ENCODE measurements around the gene COL4A1. TPM values are rescaled to one million over a fixed set of nuclear protein-coding genes. Genes with fewer than 3 reads are reported as not detected.
"Not testable (repeated sequence)": the region's sequence is repeated elsewhere in the genome, so short reads cannot be mapped to it uniquely, and the experiment has no call there.

The COL4A1 gene
- polyA plus RNA-seq, 1 donor = 146 TPM

DNA sequence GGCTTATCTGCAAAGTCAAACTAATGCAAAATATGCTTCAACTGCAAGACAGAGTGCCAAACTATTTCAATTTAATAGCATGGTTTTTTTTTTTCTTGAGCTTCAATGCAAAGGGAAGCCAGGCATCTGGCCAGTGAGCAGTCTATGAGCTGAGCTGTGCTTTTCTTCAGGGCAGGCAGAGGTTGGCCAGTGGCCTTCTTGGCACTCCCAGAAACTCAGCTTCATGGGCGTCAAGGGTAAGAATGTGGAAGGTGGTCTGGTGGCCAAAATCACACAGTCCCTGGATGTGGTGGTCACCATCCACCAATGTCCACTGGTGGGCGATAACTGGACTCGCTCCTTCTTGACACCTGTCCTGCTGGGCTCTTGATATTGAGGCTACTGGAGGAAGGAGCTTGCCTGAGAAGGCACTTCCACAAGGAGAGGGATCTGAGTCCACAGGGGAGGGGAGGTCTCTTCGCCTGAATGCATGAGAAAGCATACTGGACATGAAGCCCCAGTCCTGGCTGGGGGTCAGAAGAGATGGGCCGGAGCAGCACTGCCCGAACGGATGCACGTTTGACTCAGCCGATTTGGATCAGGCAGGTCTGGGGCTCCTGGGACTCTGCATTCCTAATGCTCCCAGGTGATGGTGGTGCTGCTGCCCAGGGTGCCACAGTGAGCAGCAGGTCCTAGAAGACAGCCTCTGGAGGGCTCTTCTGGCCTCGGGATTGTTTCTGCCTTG is 17.2 kb upstream of the COL4A1 start:
- DNase-seq = no peak
- H3K4me1 ChIP-seq (ENCODE audit: control insufficient read depth, insufficient read depth, low read length) = peaks cover 9% of the 10 kb centered on the region
- H3K36me3 ChIP-seq (ENCODE audit: control insufficient read depth, insufficient read depth, low read length) = no peaks in the 10 kb centered on the region
- no peaks in the 10 kb centered on the region for H3K27me3 ChIP-seq (ENCODE audit: control insufficient read depth, insufficient read depth, low read length)
- no CpG with 5 or more reads among the region's 10 CpGs for WGBS (ENCODE audit: insufficient coverage, low lambda C conversion rate)
- no peaks in the 10 kb centered on the region for H3K9me3 ChIP-seq (ENCODE audit: control insufficient read depth, low read depth, low read length)
- no peak overlapping the region for H3K27ac ChIP-seq (ENCODE audit: low read length)
- H3K4me3 ChIP-seq (ENCODE audit: low read length) = no peak overlapping the region

GRCh38 chr13:110323172-110323891 is 16.4 kb upstream of the COL4A1 start:
- H3K9me3 ChIP-seq (ENCODE audit: control insufficient read depth, low read depth, low read length) = no peaks in the 10 kb centered on the region
- WGBS (ENCODE audit: insufficient coverage, low lambda C conversion rate) = 100% methylated on average over 1 of the region's 8 CpGs
- H3K27me3 ChIP-seq (ENCODE audit: control insufficient read depth, insufficient read depth, low read length) = no peaks in the 10 kb centered on the region
- H3K4me3 ChIP-seq (ENCODE audit: low read length) = no peak overlapping the region
- H3K27ac ChIP-seq (ENCODE audit: low read length) = no peak overlapping the region
- no peak for DNase-seq
- H3K4me1 ChIP-seq (ENCODE audit: control insufficient read depth, insufficient read depth, low read length) = peaks cover 9% of the 10 kb centered on the region
- H3K36me3 ChIP-seq (ENCODE audit: control insufficient read depth, insufficient read depth, low read length) = no peaks in the 10 kb centered on the region

DNA sequence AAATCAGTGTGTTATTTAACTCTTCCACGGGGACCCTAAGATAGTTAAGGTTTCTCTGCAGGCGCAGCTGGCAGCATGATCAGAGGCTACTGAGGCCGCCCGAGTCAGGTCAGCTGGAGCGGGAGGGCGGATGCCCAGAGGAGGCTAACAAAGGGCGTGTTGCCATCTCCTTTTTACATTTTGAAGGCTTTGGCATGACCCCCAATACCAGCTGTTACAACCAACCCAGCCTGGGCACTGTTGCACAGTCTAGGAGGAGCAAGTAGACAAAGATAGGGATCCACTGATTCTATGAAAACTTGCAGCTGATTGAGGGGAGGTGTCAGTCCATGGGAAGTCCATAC is 15.8 kb upstream of the COL4A1 start:
- WGBS (ENCODE audit: insufficient coverage, low lambda C conversion rate) = no CpG with 5 or more reads among the region's 7 CpGs
- no peak overlapping the region for H3K27ac ChIP-seq (ENCODE audit: low read length)

DNA sequence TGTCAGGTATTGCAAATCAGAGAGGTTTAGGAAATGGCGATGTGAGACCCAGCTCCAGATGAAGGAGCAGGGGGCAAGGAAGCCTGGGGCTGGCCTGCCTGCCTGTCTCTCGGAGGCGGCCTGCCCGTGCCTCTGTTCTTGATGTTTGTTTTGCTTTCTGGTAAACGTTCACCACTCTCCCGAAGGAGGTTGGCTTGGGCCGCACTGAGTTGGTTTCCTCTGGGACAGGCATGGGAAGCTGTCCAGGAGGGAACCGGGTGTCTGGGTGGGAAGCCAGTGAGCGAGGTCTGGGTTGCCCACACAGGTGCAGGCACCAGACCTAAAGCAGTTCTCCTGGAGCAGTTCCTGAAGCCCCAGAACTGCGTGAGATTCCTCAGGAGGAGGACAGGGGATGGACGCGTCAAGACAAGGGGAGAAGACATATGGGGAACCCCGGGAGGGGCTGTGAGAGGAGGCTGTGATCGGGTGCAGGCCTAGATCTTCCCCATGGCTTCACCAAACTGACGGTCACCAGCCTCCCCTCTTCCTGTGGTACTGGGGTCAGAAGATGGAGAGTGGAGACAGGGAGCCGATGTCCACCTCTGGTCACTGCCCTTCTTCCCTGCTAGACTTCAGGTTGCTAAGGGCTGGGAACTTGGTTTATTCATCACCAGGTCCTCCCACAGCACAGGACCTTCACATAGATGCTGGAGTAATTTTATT is 15.3 kb upstream of the COL4A1 start:
- Histone ChIP-seq H3K4me1 (ENCODE audit: control insufficient read depth, insufficient read depth, low read length) (peaks cover 9% of the 10 kb centered on the region), H3K27me3 (ENCODE audit: control insufficient read depth, insufficient read depth, low read length) (no peaks in the 10 kb centered on the region), H3K36me3 (ENCODE audit: control insufficient read depth, insufficient read depth, low read length) (peaks cover 5% of the 10 kb centered on the region), H3K4me3 (ENCODE audit: low read length) (no peak overlapping the region), H3K27ac (ENCODE audit: low read length) (no peak overlapping the region), H3K9me3 (ENCODE audit: control insufficient read depth, low read depth, low read length) (no peaks in the 10 kb centered on the region)
- WGBS (ENCODE audit: insufficient coverage, low lambda C conversion rate) = no CpG with 5 or more reads among the region's 16 CpGs
- no peak for DNase-seq

More for the DNA sequence above, 15.8 kb upstream of the COL4A1 start:
- no peaks in the 10 kb centered on the region for H3K36me3 ChIP-seq (ENCODE audit: control insufficient read depth, insufficient read depth, low read length)
- H3K27me3 ChIP-seq (ENCODE audit: control insufficient read depth, insufficient read depth, low read length) = no peaks in the 10 kb centered on the region
- peaks cover 9% of the 10 kb centered on the region for H3K4me1 ChIP-seq (ENCODE audit: control insufficient read depth, insufficient read depth, low read length)
- no peak overlapping the region for H3K4me3 ChIP-seq (ENCODE audit: low read length)
- no peaks in the 10 kb centered on the region for H3K9me3 ChIP-seq (ENCODE audit: control insufficient read depth, low read depth, low read length)
- DNase-seq = no peak

GRCh38 chr13:110321573-110321972 is 14.6 kb upstream of the COL4A1 start:
- H3K36me3 ChIP-seq (ENCODE audit: control insufficient read depth, insufficient read depth, low read length); H3K4me1 ChIP-seq (ENCODE audit: control insufficient read depth, insufficient read depth, low read length); H3K9me3 ChIP-seq (ENCODE audit: control insufficient read depth, low read depth, low read length); H3K27me3 ChIP-seq (ENCODE audit: control insufficient read depth, insufficient read depth, low read length); H3K4me3 ChIP-seq (ENCODE audit: low read length); DNase-seq; H3K27ac ChIP-seq (ENCODE audit: low read length): not testable (repeated sequence)
- no CpG with 5 or more reads among the region's 3 CpGs for WGBS (ENCODE audit: insufficient coverage, low lambda C conversion rate)

GRCh38 chr13:110320645-110321044 is 13.7 kb upstream of the COL4A1 start:
- Histone ChIP-seq H3K9me3 (ENCODE audit: control insufficient read depth, low read depth, low read length) (no peaks in the 10 kb centered on the region), H3K4me3 (ENCODE audit: low read length) (no peak overlapping the region), H3K36me3 (ENCODE audit: control insufficient read depth, insufficient read depth, low read length) (peaks cover 12% of the 10 kb centered on the region), H3K27me3 (ENCODE audit: control insufficient read depth, insufficient read depth, low read length) (no peaks in the 10 kb centered on the region), H3K27ac (ENCODE audit: low read length) (no peak overlapping the region), H3K4me1 (ENCODE audit: control insufficient read depth, insufficient read depth, low read length) (peaks cover 4% of the 10 kb centered on the region)
- 55% methylated on average over 2 of the region's 2 CpGs for WGBS (ENCODE audit: insufficient coverage, low lambda C conversion rate)
- DNase-seq = no peak

- H3K27me3 ChIP-seq (ENCODE audit: control insufficient read depth, insufficient read depth, low read length) = no peaks in the 10 kb centered on the region
- peaks cover 4% of the 10 kb centered on the region for H3K4me1 ChIP-seq (ENCODE audit: control insufficient read depth, insufficient read depth, low read length)
- no peak overlapping the region for H3K4me3 ChIP-seq (ENCODE audit: low read length)
- H3K9me3 ChIP-seq (ENCODE audit: control insufficient read depth, low read depth, low read length) = no peaks in the 10 kb centered on the region
- H3K36me3 ChIP-seq (ENCODE audit: control insufficient read depth, insufficient read depth, low read length) = peaks cover 12% of the 10 kb centered on the region
- 67% methylated on average over 3 of the region's 19 CpGs for WGBS (ENCODE audit: insufficient coverage, low lambda C conversion rate)
- H3K27ac ChIP-seq (ENCODE audit: low read length) = no peak overlapping the region
- DNase-seq = no peak
These were observed 13.0 kb upstream of the COL4A1 start for GRCh38 chr13:110319774-110320509.

- Histone ChIP-seq H3K9me3 (ENCODE audit: control insufficient read depth, low read depth, low read length) (no peaks in the 10 kb centered on the region), H3K27me3 (ENCODE audit: control insufficient read depth, insufficient read depth, low read length) (no peaks in the 10 kb centered on the region), H3K4me3 (ENCODE audit: low read length) (no peak overlapping the region), H3K27ac (ENCODE audit: low read length) (no peak overlapping the region), H3K36me3 (ENCODE audit: control insufficient read depth, insufficient read depth, low read length) (peaks cover 12% of the 10 kb centered on the region), H3K4me1 (ENCODE audit: control insufficient read depth, insufficient read depth, low read length) (peaks cover 4% of the 10 kb centered on the region)
- no peak for DNase-seq
- no CpG with 5 or more reads among the region's 4 CpGs for WGBS (ENCODE audit: insufficient coverage, low lambda C conversion rate)
These were observed 12.4 kb upstream of the COL4A1 start for GRCh38 chr13:110319397-110319773.

GRCh38 chr13:110318920-110319319 is 12.0 kb upstream of the COL4A1 start:
- WGBS (ENCODE audit: insufficient coverage, low lambda C conversion rate) = no CpG with 5 or more reads among the region's 7 CpGs
- no peaks in the 10 kb centered on the region for H3K27me3 ChIP-seq (ENCODE audit: control insufficient read depth, insufficient read depth, low read length)
- no peaks in the 10 kb centered on the region for H3K9me3 ChIP-seq (ENCODE audit: control insufficient read depth, low read depth, low read length)
- DNase-seq = no peak
- H3K27ac ChIP-seq (ENCODE audit: low read length) = no peak overlapping the region
- H3K4me1 ChIP-seq (ENCODE audit: control insufficient read depth, insufficient read depth, low read length) = peaks cover 4% of the 10 kb centered on the region
- peaks cover 17% of the 10 kb centered on the region for H3K36me3 ChIP-seq (ENCODE audit: control insufficient read depth, insufficient read depth, low read length)
- H3K4me3 ChIP-seq (ENCODE audit: low read length) = no peak overlapping the region

- Histone ChIP-seq H3K4me3 (ENCODE audit: low read length) (no peak overlapping the region), H3K27me3 (ENCODE audit: control insufficient read depth, insufficient read depth, low read length) (no peaks in the 10 kb centered on the region), H3K9me3 (ENCODE audit: control insufficient read depth, low read depth, low read length) (no peaks in the 10 kb centered on the region), H3K4me1 (ENCODE audit: control insufficient read depth, insufficient read depth, low read length) (peaks cover 4% of the 10 kb centered on the region), H3K27ac (ENCODE audit: low read length) (no peak overlapping the region), H3K36me3 (ENCODE audit: control insufficient read depth, insufficient read depth, low read length) (peaks cover 17% of the 10 kb centered on the region)
- no peak for DNase-seq
- 90% methylated on average over 2 of the region's 13 CpGs for WGBS (ENCODE audit: insufficient coverage, low lambda C conversion rate)
These were observed 10.7 kb upstream of the COL4A1 start for GRCh38 chr13:110317496-110318195.

All from large intestine (tissue), 3 donors.